Activated T-helper 1 cell treated with Interleukin-2 at 50 U/mL for 16 hours (primary cell): ENCODE measurements around the gene ZBTB43.

ENCODE experiments used
- DNase-seq: peaks from one replicate; pipeline ENCODE4 v3.0.0-alpha.2; 2020; ENCODE audit warnings: low read depth

The ZBTB43 gene

DNA sequence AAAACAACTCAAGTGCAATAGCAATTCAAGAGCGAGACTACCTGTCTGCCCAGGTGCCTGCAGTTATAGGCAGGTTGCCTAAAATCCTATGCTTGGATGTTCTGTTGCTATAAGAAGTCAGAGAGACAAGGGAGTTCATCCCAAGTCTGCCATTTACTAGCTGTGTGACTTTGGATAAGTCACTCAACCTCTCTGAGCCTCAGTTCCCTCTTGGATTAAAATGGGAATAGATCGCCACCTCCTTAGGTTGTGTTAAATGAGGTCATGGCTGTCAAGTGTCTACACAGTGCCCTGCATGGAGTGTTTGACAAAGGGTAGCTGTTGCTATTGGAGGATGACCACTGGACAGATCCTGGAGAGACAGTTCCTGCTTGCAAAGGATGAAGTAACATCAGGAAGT, 54.3 kb downstream of the ZBTB43 start:
- DNase-seq, result no peak

DNA sequence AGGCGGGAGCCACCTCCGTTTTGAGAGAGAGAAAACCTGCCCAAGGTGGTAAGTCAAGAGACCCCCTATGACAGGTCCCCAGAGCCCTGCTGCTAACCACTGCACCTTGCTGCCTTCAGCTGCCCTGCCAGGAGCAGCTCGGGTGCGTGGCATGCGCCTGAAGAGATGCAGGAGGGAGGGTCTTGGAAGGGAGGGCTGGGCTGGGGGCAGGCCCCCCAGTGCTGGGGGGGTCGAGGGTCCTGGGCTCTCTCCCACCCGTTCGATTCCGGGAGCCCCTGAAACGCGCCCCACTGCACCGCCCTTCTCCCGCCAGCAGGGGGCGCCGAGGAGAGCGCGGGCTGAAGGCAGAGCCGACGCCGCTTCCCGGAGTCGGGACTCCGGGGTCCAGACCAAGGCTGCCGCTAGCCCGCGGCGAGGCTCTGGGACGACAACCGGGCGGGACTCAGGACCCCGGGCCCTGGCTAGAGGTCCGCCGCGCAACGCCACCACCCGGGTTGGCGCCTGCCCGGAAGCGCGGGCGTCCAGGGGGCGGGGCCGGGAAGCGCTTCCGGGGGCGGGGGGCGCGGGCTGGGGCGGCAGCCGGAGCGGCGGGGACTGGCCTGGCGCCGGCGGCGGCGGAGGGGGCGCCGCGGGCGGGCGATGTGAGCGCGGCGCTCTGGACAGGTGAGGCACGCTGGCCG, 55.4 kb downstream of the ZBTB43 start, which contains the start of gene ZBTB34:
Gene ZBTB34 (plus strand): TSS at position 563 of the 680 bp plus-strand sequence. CDS start 18,761 bp downstream, outside the sequence.
- DNase-seq, result peak; percentile 69

GRCh38 chr9:126860757-126861466, 56.1 kb downstream of the ZBTB43 start:
- DNase-seq, result no peak

DNA sequence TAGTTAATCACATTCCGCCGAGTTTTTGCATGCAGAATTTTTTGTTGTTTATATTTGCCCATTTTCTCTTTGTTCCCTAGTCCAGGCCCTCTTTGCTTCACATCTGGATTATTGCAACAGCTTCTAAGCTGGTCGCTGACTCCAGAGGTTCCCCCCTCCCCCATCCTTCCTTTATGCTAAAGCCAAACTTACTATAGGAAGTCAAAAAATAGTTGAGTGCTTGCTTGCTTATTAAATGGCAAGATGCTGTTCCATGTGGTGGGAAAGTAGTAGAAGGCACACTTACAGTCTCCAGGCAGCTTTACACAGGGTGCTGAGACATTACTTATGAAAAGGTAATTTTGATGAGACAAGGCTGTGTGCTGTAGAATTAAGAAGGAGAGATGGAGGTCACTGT, 56.9 kb downstream of the ZBTB43 start:
- no peak for DNase-seq

GRCh38 chr9:126862104-126862761, 57.4 kb downstream of the ZBTB43 start:
- DNase-seq, result no peak

GRCh38 chr9:126864771-126865170, 59.9 kb downstream of the ZBTB43 start:
- no peak for DNase-seq

DNA sequence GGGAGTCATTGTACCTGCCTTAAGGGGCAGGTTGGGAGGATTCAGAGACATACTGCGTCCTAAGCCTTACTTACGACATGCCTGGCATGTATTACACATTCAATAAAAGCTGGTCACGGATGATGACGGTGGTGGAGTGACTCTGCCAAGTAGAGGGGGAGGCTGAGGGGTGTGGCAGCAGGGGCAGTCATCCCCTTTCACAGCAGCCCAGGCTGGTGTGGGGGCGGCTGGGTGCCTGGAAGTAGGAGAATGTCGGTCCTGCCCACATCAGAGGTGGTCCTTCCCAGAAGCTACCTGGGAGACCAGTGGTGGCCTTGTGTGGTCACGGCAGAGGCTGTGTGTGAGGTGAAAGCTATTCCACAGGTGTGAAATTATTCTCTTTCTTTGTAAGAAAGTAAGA, 64.5 kb downstream of the ZBTB43 start:
- DNase-seq, result no peak

DNA sequence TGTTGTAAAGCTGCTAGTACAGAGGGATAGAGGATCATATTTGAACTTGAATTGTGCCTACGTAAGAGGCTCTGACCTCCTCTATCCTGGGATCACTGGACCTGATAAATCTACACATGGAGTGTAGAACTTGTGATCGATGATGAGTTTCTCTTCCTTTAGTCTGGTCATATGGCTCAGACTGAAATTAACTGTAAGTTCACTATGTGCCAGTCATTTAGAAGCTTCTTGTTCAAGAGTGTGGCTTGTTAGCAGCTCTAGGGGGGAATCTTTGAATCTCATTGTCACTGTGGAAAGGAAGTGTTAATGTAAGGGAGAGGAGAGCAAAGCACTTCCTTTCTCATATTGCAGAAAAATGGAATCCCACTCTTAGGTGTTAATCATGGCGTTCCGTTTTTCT, 67.7 kb downstream of the ZBTB43 start:
- no peak for DNase-seq

DNA sequence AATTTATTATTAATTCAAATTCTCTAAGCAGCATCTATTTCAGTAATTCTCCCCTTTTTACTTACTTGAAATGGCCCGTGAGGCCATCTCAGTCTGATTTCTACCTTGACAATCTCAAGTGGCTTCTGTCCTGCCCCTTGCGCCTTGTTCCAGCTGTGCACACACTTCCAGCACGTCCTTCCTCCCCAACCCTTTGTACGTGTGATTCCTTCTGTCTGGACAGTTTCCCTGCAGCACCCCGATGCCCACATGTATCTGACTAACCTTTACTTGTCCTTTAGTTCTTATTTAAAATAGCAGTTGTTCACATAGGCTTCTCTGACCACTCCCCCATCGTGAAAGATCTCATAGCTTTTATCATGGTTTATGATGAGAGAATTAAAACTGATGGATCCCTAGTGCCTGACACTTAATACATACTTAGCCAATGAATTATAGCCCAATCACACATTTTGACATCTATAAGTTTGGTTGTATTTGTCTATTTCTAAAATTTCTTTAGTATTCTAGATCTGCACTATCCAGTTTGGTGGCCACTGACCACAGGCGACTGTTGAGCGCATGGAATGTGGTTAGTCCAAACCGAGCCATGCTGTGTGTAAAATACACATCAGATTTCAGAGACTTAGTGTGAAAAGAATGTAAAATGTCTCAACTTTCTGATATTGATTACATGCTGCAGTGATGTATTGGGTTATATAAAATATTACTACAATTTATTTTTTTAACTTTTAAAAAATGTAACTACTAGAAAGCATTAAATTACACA, 69.9 kb downstream of the ZBTB43 start:
- DNase-seq, result no peak

DNA sequence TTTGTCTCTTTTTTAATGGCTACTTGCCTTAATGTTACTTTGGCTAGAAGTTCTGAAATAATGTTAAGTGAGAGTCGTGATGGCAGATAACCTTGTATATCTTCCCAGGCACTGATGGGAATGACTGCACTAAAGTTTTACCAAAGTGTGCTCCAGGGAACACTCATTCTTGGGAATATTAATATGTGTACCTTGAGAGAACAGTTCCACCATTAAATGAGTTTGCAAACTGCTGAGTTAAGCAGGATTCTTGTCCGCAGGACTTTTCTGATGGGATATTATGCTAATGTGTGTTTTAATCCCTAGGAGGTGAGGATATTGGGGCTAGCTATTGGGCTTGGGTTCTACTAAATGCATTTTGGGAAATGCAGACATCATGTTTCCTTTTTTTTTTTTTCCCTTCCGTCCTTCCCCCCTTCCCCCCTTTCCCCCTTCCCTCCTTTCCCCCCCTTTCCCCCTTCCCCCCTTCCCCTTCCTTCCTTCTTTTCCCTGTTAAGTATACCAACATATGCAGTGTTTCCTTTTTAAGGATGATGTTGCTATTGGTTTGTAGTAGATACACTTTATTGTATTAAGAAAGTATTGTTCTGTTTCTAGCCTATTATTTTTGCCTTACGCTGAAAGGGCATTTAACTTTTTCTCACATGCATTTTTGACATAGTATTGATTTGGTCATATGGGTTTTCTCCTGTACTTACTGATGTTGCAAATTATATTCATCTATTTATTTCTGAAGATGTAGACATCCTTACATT, 71.1 kb downstream of the ZBTB43 start:
- no peak for DNase-seq

- DNase-seq, result no peak
Observed at GRCh38 chr9:126876531-126876930, 71.7 kb downstream of the ZBTB43 start.

- no peak for DNase-seq
Observed at GRCh38 chr9:126877418-126877817, 72.6 kb downstream of the ZBTB43 start.

DNA sequence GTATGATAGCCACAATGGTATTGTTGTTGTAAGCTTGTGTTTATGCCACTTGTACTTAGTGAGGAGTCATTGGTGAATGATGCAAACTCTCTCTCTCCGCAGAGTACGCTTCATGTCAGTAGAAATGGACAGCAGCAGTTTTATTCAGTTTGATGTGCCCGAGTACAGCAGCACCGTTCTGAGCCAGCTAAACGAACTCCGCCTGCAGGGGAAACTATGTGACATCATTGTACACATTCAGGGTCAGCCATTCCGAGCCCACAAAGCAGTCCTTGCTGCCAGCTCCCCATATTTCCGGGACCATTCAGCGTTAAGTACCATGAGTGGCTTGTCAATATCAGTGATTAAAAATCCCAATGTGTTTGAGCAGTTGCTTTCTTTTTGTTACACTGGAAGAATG, 74.4 kb downstream of the ZBTB43 start:
- DNase-seq, result no peak

DNA sequence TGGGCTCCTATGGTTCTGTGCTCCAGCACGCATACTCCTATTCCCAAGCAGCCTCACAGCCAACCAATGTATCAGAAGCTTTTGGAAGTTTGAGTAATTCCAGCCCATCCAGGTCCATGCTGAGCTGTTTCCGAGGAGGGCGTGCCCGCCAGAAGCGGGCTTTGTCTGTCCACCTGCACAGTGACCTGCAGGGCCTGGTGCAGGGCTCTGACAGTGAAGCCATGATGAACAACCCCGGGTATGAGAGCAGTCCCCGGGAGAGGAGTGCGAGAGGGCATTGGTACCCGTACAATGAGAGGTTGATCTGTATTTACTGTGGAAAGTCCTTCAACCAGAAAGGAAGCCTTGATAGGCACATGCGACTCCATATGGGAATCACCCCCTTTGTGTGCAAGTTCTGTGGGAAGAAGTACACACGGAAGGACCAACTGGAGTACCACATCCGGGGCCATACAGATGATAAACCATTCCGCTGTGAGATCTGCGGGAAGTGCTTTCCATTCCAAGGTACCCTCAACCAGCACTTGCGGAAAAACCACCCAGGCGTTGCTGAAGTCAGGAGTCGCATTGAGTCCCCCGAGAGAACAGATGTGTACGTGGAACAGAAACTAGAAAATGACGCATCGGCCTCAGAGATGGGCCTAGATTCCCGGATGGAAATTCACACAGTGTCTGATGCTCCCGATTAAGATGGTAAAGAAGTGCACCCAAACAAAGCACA, 75.5 kb downstream of the ZBTB43 start:
- no peak for DNase-seq

DNA sequence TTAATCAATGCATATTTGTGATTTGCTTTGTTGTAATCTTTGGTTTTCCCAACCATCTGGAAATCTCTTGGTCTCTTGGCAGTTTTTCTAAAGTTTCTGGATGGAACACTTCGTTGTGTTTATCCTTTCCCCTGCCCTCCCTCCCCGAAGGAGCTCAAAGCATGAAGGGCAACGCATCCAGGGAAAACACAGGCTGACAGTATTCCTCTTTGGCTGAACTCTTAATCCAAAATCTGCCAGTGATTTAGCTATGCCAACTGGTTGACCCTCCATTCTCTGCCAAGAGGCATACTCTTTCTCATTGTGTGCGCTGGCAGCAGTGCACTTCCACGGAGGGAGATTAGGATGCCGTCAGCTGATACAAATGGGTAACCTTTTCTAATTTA, 76.1 kb downstream of the ZBTB43 start:
- DNase-seq, result no peak

GRCh38 chr9:126882746-126883145, 77.9 kb downstream of the ZBTB43 start:
- no peak for DNase-seq

DNA sequence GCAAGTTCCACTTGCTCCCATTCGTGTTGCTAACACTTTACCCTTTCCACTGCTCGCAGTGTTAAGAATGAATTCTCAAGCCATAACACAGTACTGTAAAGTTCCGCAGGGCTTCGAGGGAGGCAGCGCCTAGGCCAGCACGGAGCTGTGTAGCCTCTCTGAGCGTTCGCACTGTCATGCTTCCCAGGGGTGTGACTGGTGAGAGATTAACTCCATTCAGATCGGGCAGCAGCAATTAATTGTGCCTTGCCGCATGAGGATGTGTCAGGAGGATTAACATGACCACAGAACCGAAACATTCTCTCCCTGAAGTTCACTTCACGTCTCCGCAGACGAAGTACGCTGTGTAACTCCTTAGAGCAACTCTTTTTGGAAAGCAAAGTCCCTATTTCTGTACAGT, 78.8 kb downstream of the ZBTB43 start:
- no peak for DNase-seq

GRCh38 chr9:126885131-126885641, 80.3 kb downstream of the ZBTB43 start:
- DNase-seq, result no peak

- DNase-seq, result no peak
Observed at GRCh38 chr9:126886034-126886822, 81.4 kb downstream of the ZBTB43 start.

GRCh38 chr9:126886897-126887296, 82.1 kb downstream of the ZBTB43 start:
- no peak for DNase-seq
